GM23338 (cell line): ENCODE results near the gene NELFCD. TPM values are rescaled to one million over a fixed set of nuclear protein-coding genes. Genes with fewer than 3 reads are reported as not detected.

Source experiments
- ATAC-seq: fragments of 200-7000 bp; cut with Tn5 transposase; 3 replicates; pipeline ENCODE4 v1.9.1; 2020
- DNase-seq: peaks from one replicate; pipeline ENCODE4 v3.0.0-alpha.2; 2015; ENCODE audit warnings: low spot score
- H2AFZ ChIP-seq: fragments of 200-600 bp; sonication (generic); 2 replicates; pipeline ENCODE4 v1.8.0; 2016; ENCODE audit warnings: antibody characterized with exemption, mild to moderate bottlenecking, moderate library complexity
- H3F3A ChIP-seq: fragments of 200-600 bp; sonication (generic); replicated peaks from 2 replicates; pipeline ENCODE4 v1.8.0; 2017; ENCODE audit warnings: antibody characterized with exemption, mixed run types, low read depth
- H3K27ac ChIP-seq: fragments of 200-600 bp; sonication (generic); 2 replicates; pipeline ENCODE4 v1.6.1; 2016; ENCODE audit warnings: low read depth
- H3K27me3 ChIP-seq: fragments of 200-600 bp; sonication (generic); 2 replicates; pipeline ENCODE4 v1.8.0; 2016; ENCODE audit warnings: mild to moderate bottlenecking, mixed run types, moderate library complexity; ENCODE audit not compliant: insufficient read depth
- H3K36me3 ChIP-seq: fragments of 200-600 bp; sonication (generic); 2 replicates; pipeline ENCODE4 v1.8.0; 2016; ENCODE audit warnings: mild to moderate bottlenecking; ENCODE audit not compliant: insufficient read depth
- H3K4me1 ChIP-seq: fragments of 200-600 bp; sonication (generic); 2 replicates; pipeline ENCODE4 v1.8.0; 2016; ENCODE audit warnings: mild to moderate bottlenecking, moderate library complexity; ENCODE audit not compliant: insufficient read depth
- H3K4me2 ChIP-seq: fragments of 200-600 bp; sonication (generic); 2 replicates; pipeline ENCODE4 v1.7.1; 2017; ENCODE audit warnings: mixed run types
- H3K4me3 ChIP-seq: fragments of 200-600 bp; sonication (generic); 2 replicates; pipeline ENCODE4 v1.6.1; 2016; ENCODE audit warnings: mixed run types
- H3K79me2 ChIP-seq: fragments of 200-600 bp; sonication (generic); replicated peaks from 2 replicates; pipeline ENCODE4 v1.8.0; 2017; ENCODE audit warnings: mild to moderate bottlenecking; ENCODE audit not compliant: insufficient read depth
- H3K9me2 ChIP-seq: fragments of 200-600 bp; sonication (generic); 2 replicates; pipeline ENCODE4 v1.8.0; 2017; ENCODE audit not compliant: insufficient read depth
- H4K20me1 ChIP-seq: fragments of 200-600 bp; sonication (generic); replicated peaks from 2 replicates; pipeline ENCODE4 v1.8.0; 2017; ENCODE audit warnings: mild to moderate bottlenecking; ENCODE audit not compliant: insufficient read depth
- H3K27ac Mint-ChIP-seq: 2 replicates; pipeline ENCODE4 v1.8.0; 2020; ENCODE audit warnings: inconsistent platforms, mild to moderate bottlenecking, moderate library complexity, mixed read lengths
- H3K27me3 Mint-ChIP-seq: 3 replicates; pipeline ENCODE4 v1.8.0; 2022; ENCODE audit warnings: low read depth, mild to moderate bottlenecking, moderate library complexity, mixed read lengths, inconsistent platforms; ENCODE audit not compliant: insufficient read depth, poor library complexity
- H3K36me3 Mint-ChIP-seq: 3 replicates; pipeline ENCODE4 v1.8.0; 2021; ENCODE audit warnings: low read depth, mild to moderate bottlenecking, inconsistent platforms, moderate library complexity, mixed read lengths
- H3K4me1 Mint-ChIP-seq: 3 replicates; pipeline ENCODE4 v1.8.0; 2020; ENCODE audit warnings: mild to moderate bottlenecking, inconsistent platforms, mixed read lengths
- H3K4me3 Mint-ChIP-seq: 3 replicates; pipeline ENCODE4 v1.8.0; 2021; ENCODE audit warnings: moderate library complexity, mild to moderate bottlenecking, inconsistent platforms, mixed read lengths
- H3K9me3 Mint-ChIP-seq: 3 replicates; pipeline ENCODE4 v1.8.0; 2020; ENCODE audit warnings: moderate library complexity, mild to moderate bottlenecking, inconsistent platforms, mixed read lengths
- CREB1 ChIP-seq: fragments of 250-450 bp; sonication (Bioruptor Pico); IDR thresholded peaks from 2 replicates; pipeline ENCODE4 v1.5.0; 2020; ENCODE audit warnings: low read depth, mild to moderate bottlenecking, moderate library complexity
- CTCF ChIP-seq, 2 experiments: fragments of 200-600 bp in 1 of 2; sonication (generic) in 1 of 2; conservative IDR thresholded peaks; 2 replicates each; pipeline versions ENCODE4 v1.5.1 to v1.6.1; 2016 to 2017; ENCODE audit warnings: antibody characterized with exemption in 2 of 2, low read depth in 2 of 2, mild to moderate bottlenecking in 2 of 2, moderate library complexity in 1 of 2
- ETS1 ChIP-seq: IDR thresholded peaks from 2 replicates; pipeline ENCODE4 v1.6.1; 2016; ENCODE audit warnings: antibody characterized with exemption
- EZH2 ChIP-seq: fragments of 200-600 bp; sonication (generic); IDR thresholded peaks from one replicate; pipeline ENCODE4 v1.8.0; 2017; ENCODE audit warnings: antibody characterized with exemption, mild to moderate bottlenecking, low read depth; ENCODE audit not compliant: unreplicated experiment
- EZH2phosphoT487 ChIP-seq: fragments of 200-600 bp; sonication (generic); IDR thresholded peaks from one replicate; pipeline ENCODE4 v1.8.1; 2018; ENCODE audit warnings: antibody characterized with exemption; ENCODE audit not compliant: unreplicated experiment
- JUNB ChIP-seq: IDR thresholded peaks from one replicate; pipeline ENCODE4 v1.6.1; 2016; ENCODE audit warnings: antibody characterized with exemption; ENCODE audit not compliant: unreplicated experiment
- NANOG ChIP-seq: IDR thresholded peaks from 2 replicates; pipeline ENCODE4 v1.6.1; 2016; ENCODE audit warnings: antibody characterized with exemption, borderline replicate concordance
- POLR2AphosphoS5 ChIP-seq: IDR thresholded peaks from 2 replicates; pipeline ENCODE4 v1.6.1; 2016; ENCODE audit warnings: antibody characterized with exemption, low read depth
- REST ChIP-seq: IDR thresholded peaks from one replicate; pipeline ENCODE4 v1.6.1; 2018; ENCODE audit warnings: antibody characterized with exemption; ENCODE audit not compliant: unreplicated experiment
- STAT1 ChIP-seq: IDR thresholded peaks from one replicate; pipeline ENCODE4 v1.6.1; 2016; ENCODE audit warnings: antibody characterized with exemption; ENCODE audit not compliant: unreplicated experiment
- ZNF114 ChIP-seq: fragments of 250-450 bp; sonication (Bioruptor Pico); IDR thresholded peaks from 2 replicates; pipeline ENCODE4 v1.5.0; 2020; ENCODE audit warnings: mild to moderate bottlenecking, moderate library complexity
- ZNF331 ChIP-seq: fragments of 250-450 bp; sonication (Bioruptor Pico); IDR thresholded peaks from 2 replicates; pipeline ENCODE4 v1.5.0; 2020; ENCODE audit warnings: low read depth, mild to moderate bottlenecking, moderate library complexity
- ZNF462 ChIP-seq: fragments of 250-450 bp; sonication (Bioruptor Pico); IDR thresholded peaks from 2 replicates; pipeline ENCODE4 v1.5.0; 2020; ENCODE audit warnings: mild to moderate bottlenecking, moderate library complexity
- polyA plus RNA-seq: library from polyadenylated mRNA; unstranded; fragments of >200 nt; fragmentation: Nextera tagmentation; extraction: Ambion mirVana; gene quantifications from 2 replicates; pipeline ENCODE4 v1.2.1, GENCODE V29; 2016
- total RNA-seq: library from RNA; depleted of rRNA; stranded (reverse); fragments of >200 nt; shearing (Covaris generic); gene quantifications from 2 replicates; pipeline ENCODE4 v1.2.3, GENCODE V29; 2014

The NELFCD gene
- total and polyA plus RNA-seq, 2 experiments from 2014 or later = 52.9 to 75.8 TPM

- peaks cover 55% of the 10 kb centered on the region for H3K79me2 ChIP-seq
These were observed 58.2 kb downstream of the NELFCD start for GRCh38 chr20:59039233-59039632.

More at GRCh38 chr20:59039233-59039632, 58.2 kb downstream of the NELFCD start:
- H3K9me3 Mint-ChIP-seq = no peaks in the 10 kb centered on the region
- Histone ChIP-seq H4K20me1 (peaks cover 24% of the 10 kb centered on the region), H3F3A (peaks cover 6% of the 10 kb centered on the region; the same call in 1 of the 2 replicates), H3K9me2 (no peaks in the 10 kb centered on the region), H3K4me3 (no peak overlapping the region), H3K4me2 (no peak overlapping the region), H2AFZ (no peak overlapping the region), H3K4me1 (0 out of 2 replicates have a peak, but pooled peaks cover 3% of the 10 kb centered on the region), H3K27ac (no peak overlapping the region), H3K27me3 (no peaks in the 10 kb centered on the region), H3K36me3 (peaks cover 33% of the 10 kb centered on the region)
- TF ChIP-seq ZNF114 = no peak
- no peak for TF ChIP-seq NANOG
- no peak for TF ChIP-seq CTCF (conservative IDR thresholded peaks at IDR 0.05; ENCODE audit: low read depth in 2 of 2)
- no peak for TF ChIP-seq JUNB
- no peak for TF ChIP-seq EZH2
- TF ChIP-seq POLR2AphosphoS5 = no peak
- no peak for TF ChIP-seq ZNF462
- no peak for TF ChIP-seq ZNF331 (CRISPR knock-in tag)
- no peak for TF ChIP-seq REST
- TF ChIP-seq CREB1 (CRISPR knock-in tag) = no peak
- TF ChIP-seq EZH2phosphoT487 = no peak
- TF ChIP-seq ETS1 = no peak
- no peak for TF ChIP-seq STAT1
- no peak overlapping the region for H3K27ac Mint-ChIP-seq
- H3K36me3 Mint-ChIP-seq = peaks cover 41% of the 10 kb centered on the region
- no peak overlapping the region for H3K4me3 Mint-ChIP-seq
- DNase-seq (no peak), ATAC-seq (no peak)
- H3K4me1 Mint-ChIP-seq = peaks cover 16% of the 10 kb centered on the region
- peaks cover 3% of the 10 kb centered on the region for H3K27me3 Mint-ChIP-seq
